Gastroesophageal sphincter (tissue), 4 donors: ENCODE data around the gene NFATC2IP. TPM values are rescaled to one million over a fixed set of nuclear protein-coding genes. Genes with fewer than 3 reads are reported as not detected.

Experiments
- ATAC-seq: fragments of 150-250 bp; one replicate; pipeline ENCODE4 v1.9.1; 2016; ENCODE audit warnings: mild to moderate bottlenecking, moderate library complexity
- H3K27ac ChIP-seq, 4 donors: fragments of 200-600 bp; sonication (generic) in 3 of 4; 1 replicate in 3 of 4; 2 replicates in 1 of 4; pipeline ENCODE4 v1.5.1; 2016 to 2019
- H3K27me3 ChIP-seq: fragments of 200-600 bp; sonication (generic); one replicate; pipeline ENCODE4 v1.5.1; 2019
- H3K36me3 ChIP-seq, 2 donors: fragments of 200-600 bp; sonication (generic); one replicate each; pipeline ENCODE4 v1.5.1; 2019; ENCODE audit warnings: control low read depth in 1 of 2
- H3K4me1 ChIP-seq, 3 donors: fragments of 200-600 bp; sonication (generic); 1 replicate in 2 of 3; 2 replicates in 1 of 3; pipeline ENCODE4 v1.5.1; 2016 to 2019; ENCODE audit warnings: control low read depth in 2 of 3
- H3K4me3 ChIP-seq, 2 donors: fragments of 200-600 bp; sonication (generic); one replicate each; pipeline ENCODE4 v1.5.1; 2019; ENCODE audit warnings: mild to moderate bottlenecking in 1 of 2, moderate library complexity in 1 of 2
- H3K9me3 ChIP-seq, 3 donors: fragments of 200-600 bp; sonication (generic); one replicate each; pipeline ENCODE4 v1.5.1; 2017 to 2019; ENCODE audit warnings: control low read depth in 2 of 3
- EP300 ChIP-seq: sonication (generic); formaldehyde crosslinking; IDR thresholded peaks from one replicate; pipeline ENCODE4 v1.6.1; 2017; ENCODE audit warnings: antibody characterized with exemption, mild to moderate bottlenecking
- POLR2A ChIP-seq, 2 donors: fragments of 450-650 bp; IDR thresholded peaks; one replicate each; pipeline ENCODE4 v1.6.1; 2017; ENCODE audit warnings: antibody characterized with exemption in 2 of 2, mild to moderate bottlenecking in 2 of 2, moderate library complexity in 1 of 2
- POLR2AphosphoS5 ChIP-seq: sonication (generic); formaldehyde crosslinking; IDR thresholded peaks from one replicate; pipeline ENCODE4 v1.6.1; 2017; ENCODE audit warnings: antibody characterized with exemption
- WGBS, 2 donors: methylation state at CpG; one replicate each; pipeline ENCODE4 v1.1.5; 2018; ENCODE audit warnings: low coverage in 1 of 2; 5-methylcytosine and 5-hydroxymethylcytosine counted together
- total RNA-seq, 4 donors: library from RNA; depleted of rRNA; stranded (reverse); fragments of >200 nt; gene quantifications; one replicate each; pipeline ENCODE4 v1.1.0, GENCODE V29; 2016
- TF ChIP-seq, protein P1 (sequence below), 4 experiments: fragments of 200-600 bp in 2 of 4; fragments of 450-650 bp in 2 of 4; sonication (generic) in 1 of 4; IDR thresholded peaks; one replicate each; pipeline ENCODE4 v1.5.1; 2017 to 2019; ENCODE audit warnings: antibody characterized with exemption in 4 of 4, mild to moderate bottlenecking in 2 of 4, moderate library complexity in 2 of 4

The NFATC2IP gene
- total RNA-seq, 4 donors from 2014 or later: 13.9 to 28.0 (median 22.8) TPM

DNA sequence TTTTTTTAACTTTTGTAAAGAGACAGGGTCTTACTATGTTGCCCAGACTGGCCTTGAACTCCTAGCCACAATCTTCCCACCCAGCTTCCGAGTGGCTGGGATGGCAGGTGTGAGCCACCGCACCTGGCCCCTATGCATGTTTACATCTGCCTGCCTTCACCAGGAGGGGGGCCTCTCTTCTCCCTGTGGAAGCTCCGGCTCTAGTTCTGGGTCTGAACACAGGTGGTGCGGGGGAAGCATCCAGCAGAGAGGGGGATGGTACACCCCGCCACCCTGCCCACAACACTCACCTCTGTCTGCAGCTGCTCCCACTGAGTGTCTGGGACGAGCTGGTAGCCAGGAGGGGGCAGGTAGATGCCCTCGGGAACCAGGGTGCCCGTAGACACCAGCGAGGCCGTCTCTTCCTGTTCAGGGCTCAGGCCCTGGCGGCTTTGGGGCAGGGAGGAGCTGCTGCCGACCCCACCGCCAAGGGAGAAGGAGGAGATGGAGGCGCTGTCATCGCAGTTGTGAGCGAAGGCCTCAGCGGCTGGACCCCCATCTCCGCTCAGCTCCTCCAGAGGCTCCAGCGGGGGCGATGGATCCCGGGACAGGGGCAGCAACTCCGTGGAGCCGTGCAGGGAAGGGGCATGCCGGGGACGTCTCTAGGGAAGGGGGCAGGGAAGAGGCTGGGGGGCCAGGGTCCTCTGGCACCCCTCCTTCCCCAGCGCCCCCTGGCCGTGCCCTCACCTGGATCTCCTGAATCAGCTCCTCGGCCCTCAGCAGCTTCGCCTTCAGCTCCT is 36.6 kb upstream of the NFATC2IP start:
- WGBS, 2 donors: 91 to 100% methylated on average over 3 to 6 of the region's 29 CpGs
- H3K4me1 ChIP-seq: no peaks in the 10 kb centered on the region
- no peaks in the 10 kb centered on the region for H3K9me3 ChIP-seq
- H3K27me3 ChIP-seq: no peaks in the 10 kb centered on the region
- H3K27ac ChIP-seq: no peak overlapping the region
- no peak for ATAC-seq
- H3K4me3 ChIP-seq: no peak overlapping the region
- no peak for TF ChIP-seq EP300
- TF ChIP-seq, protein P1, sequence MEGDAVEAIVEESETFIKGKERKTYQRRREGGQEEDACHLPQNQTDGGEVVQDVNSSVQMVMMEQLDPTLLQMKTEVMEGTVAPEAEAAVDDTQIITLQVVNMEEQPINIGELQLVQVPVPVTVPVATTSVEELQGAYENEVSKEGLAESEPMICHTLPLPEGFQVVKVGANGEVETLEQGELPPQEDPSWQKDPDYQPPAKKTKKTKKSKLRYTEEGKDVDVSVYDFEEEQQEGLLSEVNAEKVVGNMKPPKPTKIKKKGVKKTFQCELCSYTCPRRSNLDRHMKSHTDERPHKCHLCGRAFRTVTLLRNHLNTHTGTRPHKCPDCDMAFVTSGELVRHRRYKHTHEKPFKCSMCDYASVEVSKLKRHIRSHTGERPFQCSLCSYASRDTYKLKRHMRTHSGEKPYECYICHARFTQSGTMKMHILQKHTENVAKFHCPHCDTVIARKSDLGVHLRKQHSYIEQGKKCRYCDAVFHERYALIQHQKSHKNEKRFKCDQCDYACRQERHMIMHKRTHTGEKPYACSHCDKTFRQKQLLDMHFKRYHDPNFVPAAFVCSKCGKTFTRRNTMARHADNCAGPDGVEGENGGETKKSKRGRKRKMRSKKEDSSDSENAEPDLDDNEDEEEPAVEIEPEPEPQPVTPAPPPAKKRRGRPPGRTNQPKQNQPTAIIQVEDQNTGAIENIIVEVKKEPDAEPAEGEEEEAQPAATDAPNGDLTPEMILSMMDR (IDR thresholded peaks at IDR 0.05): no peak
- no peak for TF ChIP-seq POLR2AphosphoS5
- no peak for TF ChIP-seq POLR2A (IDR thresholded peaks at IDR 0.05)
- peaks cover 0 to 85% of the 10 kb centered on the region in 2 donors for H3K36me3 ChIP-seq

DNA sequence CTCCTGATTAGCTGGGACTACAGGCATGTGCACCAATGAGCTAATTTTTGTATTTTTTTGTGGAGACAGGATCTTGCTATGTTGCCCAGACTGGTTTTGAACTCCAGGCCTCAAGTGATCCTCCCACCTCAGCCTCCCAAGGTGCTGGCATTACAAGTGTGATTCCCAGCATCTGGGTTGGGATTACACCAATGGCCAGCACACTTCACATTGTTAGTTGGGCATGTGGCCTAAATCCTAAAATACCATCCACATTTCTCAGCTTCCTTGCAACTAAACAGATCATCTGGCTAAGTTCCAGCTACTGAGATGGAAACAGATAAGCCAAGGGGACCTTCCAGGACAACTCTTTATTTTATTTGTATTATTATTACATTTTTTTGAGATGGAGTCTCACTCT is 35.6 kb upstream of the NFATC2IP start:
- no peaks in the 10 kb centered on the region for H3K4me1 ChIP-seq
- H3K4me3 ChIP-seq: no peak overlapping the region
- no peak for TF ChIP-seq EP300
- no peak for TF ChIP-seq POLR2A (IDR thresholded peaks at IDR 0.05)
- no peak for TF ChIP-seq POLR2AphosphoS5
- TF ChIP-seq, protein P1 (IDR thresholded peaks at IDR 0.05): no peak
- H3K36me3 ChIP-seq: peaks cover 0 to 89% of the 10 kb centered on the region in 2 donors
- H3K27me3 ChIP-seq: no peaks in the 10 kb centered on the region
- no peaks in the 10 kb centered on the region for H3K9me3 ChIP-seq
- no peak for ATAC-seq
- H3K27ac ChIP-seq: no peak overlapping the region

DNA sequence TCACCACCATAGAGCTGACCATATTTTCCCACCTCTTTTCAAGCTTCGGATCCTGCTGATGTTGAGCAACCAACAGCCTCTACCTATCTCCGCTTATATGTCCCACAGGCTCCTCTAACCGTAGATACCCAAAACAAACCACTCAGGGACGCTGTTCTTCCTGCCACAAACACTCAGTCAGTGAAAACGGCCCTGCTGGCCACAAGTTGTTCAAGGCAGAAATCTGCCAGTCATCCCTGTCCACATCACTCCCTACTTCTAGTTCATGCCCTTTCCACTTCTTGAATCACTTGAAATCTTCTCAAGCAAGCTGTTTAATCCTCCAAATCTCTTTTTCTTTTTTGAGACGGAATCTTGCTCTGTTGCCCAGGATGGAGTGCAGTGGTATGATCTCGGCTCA is 33.6 kb upstream of the NFATC2IP start:
- no peak for ATAC-seq
- Histone ChIP-seq H3K4me3 (no peak overlapping the region), H3K27ac (no peak overlapping the region), H3K9me3 (no peaks in the 10 kb centered on the region), H3K4me1 (no peaks in the 10 kb centered on the region), H3K36me3 (peaks cover 0 to 82% of the 10 kb centered on the region in 2 donors), H3K27me3 (no peaks in the 10 kb centered on the region)
- TF ChIP-seq EP300: no peak
- TF ChIP-seq, protein P1 (IDR thresholded peaks at IDR 0.05): no peak
- no peak for TF ChIP-seq POLR2AphosphoS5
- 80 to 85% methylated on average over 6 to 7 of the region's 7 CpGs for WGBS, 2 donors

DNA sequence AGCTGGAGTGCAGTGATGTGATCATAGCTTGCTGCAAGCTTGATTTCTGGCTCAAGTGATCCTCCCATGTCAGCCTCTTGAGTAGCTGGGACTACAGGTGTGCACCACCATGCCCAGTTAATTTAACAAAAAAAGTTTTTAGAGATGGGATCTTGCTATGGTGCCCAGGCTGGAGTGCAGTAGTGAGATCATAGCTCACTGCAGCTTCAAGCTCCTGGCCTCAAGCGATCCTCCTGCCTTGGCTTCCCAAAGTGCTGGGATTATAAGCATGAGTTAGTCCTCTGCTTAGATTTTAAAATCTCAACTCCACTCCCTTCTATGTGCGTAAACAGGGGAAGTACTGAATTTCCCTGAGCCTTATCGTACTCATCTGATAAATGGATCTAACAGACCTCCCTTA is 32.0 kb upstream of the NFATC2IP start:
- no peak for ATAC-seq
- no peak overlapping the region for H3K4me3 ChIP-seq
- no peaks in the 10 kb centered on the region for H3K27me3 ChIP-seq
- H3K36me3 ChIP-seq: peaks cover 0 to 67% of the 10 kb centered on the region in 2 donors
- no peak overlapping the region for H3K27ac ChIP-seq
- H3K9me3 ChIP-seq: no peaks in the 10 kb centered on the region
- TF ChIP-seq, protein P1 (IDR thresholded peaks at IDR 0.05): no peak
- TF ChIP-seq POLR2A (IDR thresholded peaks at IDR 0.05): no peak
- no peak for TF ChIP-seq EP300
- no peak for TF ChIP-seq POLR2AphosphoS5
- peaks cover 0 to 2% (median 0%) of the 10 kb centered on the region in 3 donors for H3K4me1 ChIP-seq
- WGBS, 2 donors: 94 to 100% methylated on average over 1 to 3 of the region's 3 CpGs

DNA sequence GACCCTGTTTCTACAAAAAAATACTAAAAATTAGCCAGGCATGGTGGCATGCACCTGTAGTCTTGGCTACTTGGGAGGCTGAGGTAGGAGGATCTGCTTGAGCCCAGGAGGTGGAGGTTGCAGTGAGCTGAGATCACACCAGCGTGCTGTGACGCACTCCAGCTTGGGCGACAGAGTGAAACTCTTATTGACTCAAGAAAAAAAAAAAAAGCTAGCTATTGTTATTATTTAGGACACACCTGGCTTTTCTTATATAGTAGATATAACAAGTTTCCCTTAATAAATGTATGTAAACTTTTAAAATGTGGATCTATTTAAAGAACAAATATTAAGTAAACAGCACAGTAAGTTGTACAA is 27.5 kb upstream of the NFATC2IP start:
- TF ChIP-seq EP300 (no peak), POLR2A (IDR thresholded peaks at IDR 0.05) (no peak)
- TF ChIP-seq, protein P1 (IDR thresholded peaks at IDR 0.05): no peak
- H3K4me3 ChIP-seq: no peak overlapping the region
- H3K4me1 ChIP-seq: peaks cover 0 to 20% (median 6%) of the 10 kb centered on the region in 3 donors
- no peaks in the 10 kb centered on the region for H3K27me3 ChIP-seq
- 88 to 100% methylated on average over 1 to 3 of the region's 3 CpGs for WGBS, 2 donors
- peaks cover 0 to 29% of the 10 kb centered on the region in 2 donors for H3K36me3 ChIP-seq
- no peak overlapping the region for H3K27ac ChIP-seq
- H3K9me3 ChIP-seq: no peaks in the 10 kb centered on the region
- no peak for ATAC-seq
